Body of pancreas (tissue), 4 donors: ENCODE measurements around the gene REST.

Source experiments
- CTCF ChIP-seq, 7 experiments: fragments of 450-650 bp in 4 of 7; fragments of 200-600 bp in 3 of 7; sonication (generic) in 3 of 7; IDR thresholded peaks; one replicate each; pipeline ENCODE4 v1.5.1; 2016 to 2019; ENCODE audit warnings: antibody characterized with exemption in 7 of 7
- POLR2A ChIP-seq, 3 donors: fragments of 450-650 bp; IDR thresholded peaks; one replicate each; pipeline ENCODE4 v1.6.1; 2016; ENCODE audit warnings: antibody characterized with exemption in 3 of 3, mild to moderate bottlenecking in 2 of 3

DNA sequence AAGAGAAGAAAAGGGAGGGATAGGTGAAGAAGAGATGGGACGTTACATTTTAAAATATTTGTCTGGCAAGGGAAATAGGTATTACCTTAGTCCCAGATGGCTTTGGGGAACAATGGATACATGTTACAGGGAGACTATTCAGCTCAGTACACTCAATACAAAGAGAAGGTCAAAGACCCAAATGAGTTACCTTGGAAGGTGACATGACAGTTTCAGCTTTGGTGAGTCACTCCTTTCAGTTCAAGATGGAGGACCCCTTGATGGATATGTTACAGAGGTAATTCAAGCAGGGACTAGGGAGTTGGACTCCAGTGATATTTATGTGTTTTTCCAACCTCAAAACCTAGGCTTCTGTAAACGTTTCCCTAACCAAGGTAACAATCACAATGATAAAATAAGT is 64.7 kb downstream of the REST start:
- no peak for TF ChIP-seq CTCF (IDR thresholded peaks at IDR 0.05)
- TF ChIP-seq POLR2A (IDR thresholded peaks at IDR 0.05): no peak
